Umbilical cord (tissue), 1 donor: ENCODE measurements around the gene POLR3A. TPM values are rescaled to one million over a fixed set of nuclear protein-coding genes. Genes with fewer than 3 reads are reported as not detected.

ENCODE experiments used
- total RNA-seq: library from RNA; depleted of rRNA; stranded (reverse); fragments of >200 nt; gene quantifications from one replicate; pipeline ENCODE4 v1.2.3, GENCODE V29; 2014; ENCODE audit warnings: low replicate concordance; ENCODE audit not compliant: insufficient read depth

Gene POLR3A
- total RNA-seq, 1 donor from 2014 or later: 18.3 TPM

Other genes with a start within 250 kb of the POLR3A start
- 21.4 TPM for gene DLG5, start 102.8 kb downstream of the POLR3A start, total RNA-seq
- gene RPS24, start 4.3 kb upstream of the POLR3A start, total RNA-seq: 3,243 TPM